Stimulated activated CD8-positive, alpha-beta memory T cell treated with anti-CD3 and anti-CD28 coated beads, Interleukin-15, amount 100 ng/mL, for 4 hours (primary cell): Measurements from ENCODE around the gene ABCA1.
"Not testable (repeated sequence)": the region's sequence is repeated elsewhere in the genome, so short reads cannot be mapped to it uniquely, and the experiment has no call there.

ENCODE experiments used
- DNase-seq, 2 donors: peaks; one replicate each; pipeline ENCODE4 v3.0.0-alpha.2; 2020; ENCODE audit warnings: low read depth in 2 of 2

The ABCA1 gene, protein sequence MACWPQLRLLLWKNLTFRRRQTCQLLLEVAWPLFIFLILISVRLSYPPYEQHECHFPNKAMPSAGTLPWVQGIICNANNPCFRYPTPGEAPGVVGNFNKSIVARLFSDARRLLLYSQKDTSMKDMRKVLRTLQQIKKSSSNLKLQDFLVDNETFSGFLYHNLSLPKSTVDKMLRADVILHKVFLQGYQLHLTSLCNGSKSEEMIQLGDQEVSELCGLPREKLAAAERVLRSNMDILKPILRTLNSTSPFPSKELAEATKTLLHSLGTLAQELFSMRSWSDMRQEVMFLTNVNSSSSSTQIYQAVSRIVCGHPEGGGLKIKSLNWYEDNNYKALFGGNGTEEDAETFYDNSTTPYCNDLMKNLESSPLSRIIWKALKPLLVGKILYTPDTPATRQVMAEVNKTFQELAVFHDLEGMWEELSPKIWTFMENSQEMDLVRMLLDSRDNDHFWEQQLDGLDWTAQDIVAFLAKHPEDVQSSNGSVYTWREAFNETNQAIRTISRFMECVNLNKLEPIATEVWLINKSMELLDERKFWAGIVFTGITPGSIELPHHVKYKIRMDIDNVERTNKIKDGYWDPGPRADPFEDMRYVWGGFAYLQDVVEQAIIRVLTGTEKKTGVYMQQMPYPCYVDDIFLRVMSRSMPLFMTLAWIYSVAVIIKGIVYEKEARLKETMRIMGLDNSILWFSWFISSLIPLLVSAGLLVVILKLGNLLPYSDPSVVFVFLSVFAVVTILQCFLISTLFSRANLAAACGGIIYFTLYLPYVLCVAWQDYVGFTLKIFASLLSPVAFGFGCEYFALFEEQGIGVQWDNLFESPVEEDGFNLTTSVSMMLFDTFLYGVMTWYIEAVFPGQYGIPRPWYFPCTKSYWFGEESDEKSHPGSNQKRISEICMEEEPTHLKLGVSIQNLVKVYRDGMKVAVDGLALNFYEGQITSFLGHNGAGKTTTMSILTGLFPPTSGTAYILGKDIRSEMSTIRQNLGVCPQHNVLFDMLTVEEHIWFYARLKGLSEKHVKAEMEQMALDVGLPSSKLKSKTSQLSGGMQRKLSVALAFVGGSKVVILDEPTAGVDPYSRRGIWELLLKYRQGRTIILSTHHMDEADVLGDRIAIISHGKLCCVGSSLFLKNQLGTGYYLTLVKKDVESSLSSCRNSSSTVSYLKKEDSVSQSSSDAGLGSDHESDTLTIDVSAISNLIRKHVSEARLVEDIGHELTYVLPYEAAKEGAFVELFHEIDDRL (N-terminal part only)

GRCh38 chr9:104927912-104928740, at the start of gene ABCA1:
Gene ABCA1 (minus strand): TSS chr9:104928155. CDS start chr9:104903679, 24,476 bp downstream.
- peak in 1 of 2 donors; percentile 24 for DNase-seq

GRCh38 chr9:104977580-104977979, 49.6 kb upstream of the ABCA1 start:
- no peak for DNase-seq

DNA sequence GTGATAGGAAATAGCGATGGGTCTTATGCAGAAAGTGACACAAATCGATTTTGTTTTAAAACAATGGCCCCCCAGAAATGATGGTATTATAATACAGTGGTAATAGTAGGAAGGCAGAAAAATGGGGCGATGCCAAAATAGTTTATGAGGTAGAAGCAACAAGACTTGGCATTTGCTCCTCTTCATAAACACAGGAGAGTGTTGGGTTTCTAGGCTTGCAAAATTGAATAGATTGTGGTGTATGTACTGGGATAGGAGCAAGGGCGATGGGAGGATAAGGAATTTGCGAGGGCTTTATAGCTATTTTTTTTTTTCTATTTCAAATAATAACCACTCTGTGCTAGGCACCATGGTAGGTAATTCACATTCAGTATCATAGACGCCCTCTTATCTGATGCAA, 49.2 kb upstream of the ABCA1 start:
- DNase-seq: no peak

DNA sequence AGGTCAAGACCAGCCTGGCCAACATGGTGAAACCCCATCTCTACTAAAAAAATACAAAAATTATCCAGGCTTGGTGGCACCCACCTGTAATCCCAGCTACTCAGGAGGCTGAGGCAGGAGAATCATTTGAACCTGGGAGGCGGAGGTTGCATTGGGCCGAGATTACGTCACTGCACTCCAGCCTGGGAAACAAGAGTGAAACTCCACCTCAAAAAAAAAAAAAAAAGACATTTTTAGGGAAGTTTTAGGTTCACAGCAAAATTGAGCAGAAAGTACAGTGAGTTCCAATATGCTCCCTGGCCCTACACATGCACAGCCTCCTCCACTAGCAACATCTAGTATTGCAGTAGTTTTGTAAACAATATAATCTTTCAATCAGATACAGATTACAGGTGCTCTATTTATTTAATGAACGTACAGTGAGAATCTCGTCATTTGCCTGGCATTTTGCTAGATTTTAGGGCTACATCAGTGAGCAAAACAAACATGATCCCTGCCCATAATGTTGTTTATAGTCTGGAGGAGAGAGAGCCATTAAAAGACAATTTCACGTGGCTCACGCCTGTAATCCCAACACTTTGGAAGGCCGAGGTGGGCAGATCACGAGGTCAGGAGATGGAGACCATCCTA, 48.1 kb upstream of the ABCA1 start:
- not testable (repeated sequence) for DNase-seq

DNA sequence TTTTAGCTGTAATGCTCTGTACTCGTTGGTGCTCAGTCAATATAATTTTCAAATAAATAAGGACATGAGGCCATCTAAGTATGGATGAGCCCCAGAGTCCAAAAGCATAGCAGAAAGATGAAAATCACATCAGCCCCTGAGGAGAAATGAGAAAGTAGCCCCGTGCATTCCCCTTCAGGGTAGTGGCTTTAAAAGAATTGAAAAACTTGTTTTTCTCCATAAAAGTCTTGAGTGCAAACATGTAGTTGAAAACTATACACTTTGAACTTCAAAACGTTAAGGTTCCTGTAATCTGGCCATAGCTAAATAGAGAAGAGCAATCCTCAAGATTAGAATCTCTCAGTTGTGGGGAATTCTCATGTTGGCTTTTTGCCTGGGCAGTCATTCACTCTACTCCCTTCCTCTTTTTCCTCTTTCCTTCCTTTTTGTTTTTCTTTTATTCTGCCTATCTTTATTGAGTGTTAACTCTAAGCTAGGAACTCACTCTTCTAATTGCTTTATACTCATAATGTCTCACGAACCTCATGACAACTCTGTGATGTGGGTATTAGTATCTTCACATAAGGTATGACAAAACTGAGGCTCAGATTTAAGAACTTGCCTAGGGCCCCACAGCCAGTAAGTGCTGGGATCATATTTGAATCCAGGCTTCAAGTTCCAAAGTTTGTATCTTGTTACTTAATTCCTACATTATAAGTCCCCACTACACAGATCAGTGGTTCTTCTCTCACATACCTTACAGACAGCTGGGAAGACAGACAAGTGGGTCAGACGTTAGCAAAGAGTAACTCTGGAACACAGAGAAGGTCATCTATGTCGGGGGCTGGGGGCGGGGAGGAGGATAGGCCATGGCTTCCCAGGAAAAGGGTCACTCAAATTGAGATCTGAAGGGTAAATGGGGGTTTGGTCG, 46.4 kb upstream of the ABCA1 start:
- DNase-seq: no peak

GRCh38 chr9:104972242-104972866, 44.4 kb upstream of the ABCA1 start:
- no peak for DNase-seq

- no peak for DNase-seq
Observed at GRCh38 chr9:104971511-104971910, 43.6 kb upstream of the ABCA1 start.

GRCh38 chr9:104970271-104970987, 42.5 kb upstream of the ABCA1 start:
- no peak for DNase-seq

DNA sequence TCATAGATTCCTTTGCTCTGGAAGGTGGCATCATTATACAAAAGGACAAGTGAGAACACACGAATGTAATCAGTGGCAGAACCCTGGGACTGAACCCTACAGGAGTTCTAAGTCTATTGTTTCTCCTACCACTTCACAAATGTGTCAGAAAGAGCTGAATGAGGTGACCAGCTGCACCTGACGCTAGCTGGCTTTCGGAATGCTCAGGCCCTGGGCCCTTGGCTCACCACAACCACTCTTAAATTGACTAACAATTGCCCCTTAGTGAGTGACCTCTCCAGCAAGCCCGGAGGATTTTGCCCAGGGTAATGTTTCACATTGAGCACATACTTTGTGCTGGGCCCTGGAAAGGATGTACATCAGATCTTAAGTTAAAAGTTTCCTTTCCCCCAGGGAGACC, 41.2 kb upstream of the ABCA1 start:
- DNase-seq: no peak

DNA sequence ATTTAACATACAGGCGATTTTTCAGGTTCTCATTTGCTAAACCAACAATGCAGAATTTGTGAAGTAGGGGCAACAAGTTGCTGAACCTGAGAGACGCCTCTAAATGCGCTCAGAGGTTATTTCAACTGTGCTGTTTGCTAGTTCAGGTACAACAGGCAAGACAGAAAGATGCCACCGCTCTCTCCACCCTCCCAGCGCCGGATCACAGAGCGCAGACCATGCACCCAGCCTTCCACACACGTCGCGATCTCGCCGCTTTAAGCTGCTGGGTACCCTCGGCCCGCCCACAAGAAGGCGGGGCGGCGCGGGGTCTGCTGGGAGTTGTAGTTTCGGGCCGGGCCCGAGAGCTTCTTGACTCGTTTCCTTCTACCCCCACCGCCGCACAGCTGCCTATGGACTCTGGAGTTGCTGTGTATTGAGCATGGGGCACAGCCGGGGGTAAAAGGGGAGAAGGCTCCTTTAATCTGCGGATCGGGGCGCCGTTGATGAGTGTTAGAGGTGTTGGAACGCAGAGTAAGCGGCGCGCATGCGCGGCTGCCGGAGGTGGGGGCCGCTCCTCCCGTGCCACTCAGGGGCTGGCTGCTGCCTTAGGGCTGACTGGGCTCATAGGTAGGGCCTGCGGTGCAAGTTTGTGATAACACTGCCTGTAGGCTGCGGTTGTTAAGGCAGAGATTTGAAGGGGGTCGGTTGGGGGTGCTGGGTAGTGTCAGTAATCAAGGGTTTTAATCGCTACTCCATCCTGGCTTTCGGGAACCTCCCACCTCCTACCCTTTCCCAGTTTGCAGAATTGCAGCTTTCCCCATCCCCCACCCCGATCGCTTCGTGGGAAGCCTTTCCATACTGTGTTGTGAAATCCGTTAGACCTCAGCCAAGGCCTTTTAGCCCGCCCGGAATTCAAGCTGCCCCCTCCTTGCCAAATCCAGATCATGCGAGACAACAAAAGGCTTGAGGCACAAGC, 40.3 kb upstream of the ABCA1 start:
- peak; percentile 67 to 71 for DNase-seq

GRCh38 chr9:104963076-104963475, 35.1 kb upstream of the ABCA1 start:
- no peak for DNase-seq

DNA sequence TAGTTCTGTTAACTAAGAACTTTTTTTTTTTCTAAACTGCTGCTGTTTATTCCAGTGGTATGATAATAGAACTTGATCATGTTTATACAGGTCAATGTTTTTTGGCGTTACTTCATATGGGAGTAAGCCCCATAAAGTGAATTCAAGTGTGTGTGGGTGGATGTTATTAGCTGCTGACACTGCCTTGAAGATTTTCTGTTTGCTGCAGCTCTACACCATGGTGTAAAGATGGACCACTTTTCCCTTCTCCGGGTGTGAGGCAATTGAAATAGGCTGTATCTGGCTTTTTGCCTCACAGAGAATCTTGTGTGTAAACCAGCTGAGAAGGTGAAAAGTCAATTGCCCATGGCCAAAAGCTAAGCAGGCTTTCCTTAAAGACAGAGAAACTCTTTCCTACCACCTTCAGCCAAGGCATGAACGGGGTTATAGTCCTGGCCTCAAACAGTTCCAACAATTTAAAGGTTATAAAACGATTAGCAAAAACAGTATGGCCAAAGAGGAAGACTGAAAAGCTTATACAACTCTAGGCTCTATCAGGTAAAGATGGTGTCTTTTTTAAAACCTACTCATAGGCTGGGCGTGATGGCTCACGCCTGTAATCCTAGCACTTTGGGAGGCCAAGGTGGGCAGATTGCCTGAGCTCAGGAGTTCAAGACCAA, 33.9 kb upstream of the ABCA1 start:
- no peak for DNase-seq

GRCh38 chr9:104961238-104961637, 33.3 kb upstream of the ABCA1 start:
- peak in 1 of 2 donors; percentile 35 for DNase-seq

- no peak for DNase-seq
Observed at GRCh38 chr9:104960662-104961061, 32.7 kb upstream of the ABCA1 start.

GRCh38 chr9:104958751-104959150, 30.8 kb upstream of the ABCA1 start:
- DNase-seq: no peak

DNA sequence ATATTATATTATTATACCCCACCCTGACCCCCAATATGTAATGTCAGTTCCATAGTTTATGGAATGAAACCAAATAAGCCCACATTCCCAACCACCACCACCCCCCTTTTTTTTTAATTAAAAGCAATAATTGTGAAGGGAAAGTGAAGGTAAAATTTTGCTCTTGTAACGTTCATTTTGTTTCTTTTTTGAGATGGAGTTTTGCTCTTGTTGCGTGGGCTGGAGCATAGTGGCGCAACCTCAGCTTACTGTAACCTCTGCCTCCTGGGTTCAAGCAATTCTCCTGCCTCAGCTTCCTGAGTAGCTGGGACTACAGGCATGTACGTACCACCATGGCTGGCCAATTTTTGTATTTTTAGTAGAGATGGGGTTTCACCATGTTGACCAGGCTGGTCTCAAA, 30.1 kb upstream of the ABCA1 start:
- DNase-seq: not testable (repeated sequence)

DNA sequence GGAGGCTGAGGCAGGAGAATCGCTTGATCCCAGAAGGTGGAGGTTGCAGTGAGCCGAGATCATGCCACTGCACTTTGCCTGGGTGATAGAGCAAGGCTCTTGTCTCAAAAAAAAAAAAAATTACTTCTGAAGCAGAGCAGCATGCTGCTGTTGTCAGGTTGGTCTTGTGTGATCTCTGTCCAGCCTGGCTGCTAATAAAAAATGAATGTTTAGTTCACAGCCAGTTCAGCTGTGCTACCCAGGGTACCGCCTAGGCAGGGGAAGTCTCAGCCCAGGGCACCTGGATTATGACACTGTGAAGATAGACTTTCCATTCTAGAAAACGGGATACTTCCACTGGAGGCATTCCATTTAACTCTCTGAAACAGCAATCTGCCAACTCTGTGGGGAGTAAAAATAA, 23.5 kb upstream of the ABCA1 start:
- no peak for DNase-seq
